Bronchial epithelial cell (primary cell): Measurements from ENCODE around the gene CRACDL. TPM values are rescaled to one million over a fixed set of nuclear protein-coding genes. Genes with fewer than 3 reads are reported as not detected.
A peak's percentile ranks its signal among the peaks of the same experiment; 100 is the strongest.

Source experiments
- DNase-seq: peaks from one replicate; pipeline ENCODE4 v3.0.0-alpha.2; 2010; ENCODE audit warnings: low read depth
- FAIRE-seq: peaks from 2 replicates; lab custom pipeline; 2011; peaks lifted over from hg19 to GRCh38; lab: Jason Lieb, UNC
- H3K27me3 ChIP-seq: 2 replicates; pipeline ENCODE4 v1.5.1; 2011; ENCODE audit warnings: low read length; ENCODE audit not compliant: control insufficient read depth, insufficient read depth
- H3K36me3 ChIP-seq: 2 replicates; pipeline ENCODE4 v1.5.1; 2011; ENCODE audit warnings: low read length; ENCODE audit not compliant: control insufficient read depth, insufficient read depth
- H3K4me3 ChIP-seq: 2 replicates; pipeline ENCODE4 v1.5.1; 2011; ENCODE audit warnings: mild to moderate bottlenecking, low read depth, low read length, control low read depth
- CTCF ChIP-seq: IDR thresholded peaks from 2 replicates; pipeline ENCODE4 v1.5.1; 2011; ENCODE audit warnings: mild to moderate bottlenecking, moderate library complexity, low read length, control low read depth, inconsistent platforms; ENCODE audit not compliant: insufficient read depth, severe bottlenecking
- total RNA-seq: library from RNA; depleted of rRNA; stranded (reverse); fragments of >200 nt; gene quantifications from 2 replicates; pipeline ENCODE4 v1.2.1, GENCODE V29; 2014

CRACDL gene
- total RNA-seq, 1 donor from 2014 or later: 0.26 TPM

- FAIRE-seq: no peak
- Histone ChIP-seq H3K4me3 (no peak overlapping the region), H3K27me3 (peaks cover 2% of the 10 kb centered on the region), H3K36me3 (no peaks in the 10 kb centered on the region)
- TF ChIP-seq CTCF: no peak
- no peak for DNase-seq
These were observed 153.5 kb downstream of the CRACDL start for GRCh38 chr2:98782570-98782969.

GRCh38 chr2:98781822-98782221, 154.2 kb downstream of the CRACDL start:
- no peak for DNase-seq
- Histone ChIP-seq H3K27me3 (peaks cover 2% of the 10 kb centered on the region), H3K36me3 (no peaks in the 10 kb centered on the region), H3K4me3 (no peak overlapping the region)
- no peak for FAIRE-seq
- no peak for TF ChIP-seq CTCF

GRCh38 chr2:98778741-98779483, 157.1 kb downstream of the CRACDL start:
- DNase-seq: no peak
- TF ChIP-seq CTCF: no peak
- no peak for FAIRE-seq
- no peak overlapping the region for H3K4me3 ChIP-seq
- no peaks in the 10 kb centered on the region for H3K27me3 ChIP-seq
- no peaks in the 10 kb centered on the region for H3K36me3 ChIP-seq

- FAIRE-seq (no peak), DNase-seq (no peak)
- Histone ChIP-seq H3K27me3 (no peaks in the 10 kb centered on the region), H3K4me3 (no peak overlapping the region), H3K36me3 (no peaks in the 10 kb centered on the region)
- TF ChIP-seq CTCF: no peak
These were observed 157.9 kb downstream of the CRACDL start for GRCh38 chr2:98778151-98778550.

- DNase-seq: no peak
- no peak for FAIRE-seq
- Histone ChIP-seq H3K36me3 (no peaks in the 10 kb centered on the region), H3K4me3 (no peak overlapping the region), H3K27me3 (no peaks in the 10 kb centered on the region)
- TF ChIP-seq CTCF: no peak
These were observed 158.3 kb downstream of the CRACDL start for GRCh38 chr2:98777710-98778109.

GRCh38 chr2:98777076-98777475, 158.9 kb downstream of the CRACDL start:
- no peak for TF ChIP-seq CTCF

More at GRCh38 chr2:98777076-98777475, 158.9 kb downstream of the CRACDL start:
- FAIRE-seq: no peak
- H3K27me3 ChIP-seq: no peaks in the 10 kb centered on the region
- no peaks in the 10 kb centered on the region for H3K36me3 ChIP-seq
- no peak overlapping the region for H3K4me3 ChIP-seq
- DNase-seq: peak; percentile 10
